HPDE6-E6E7 (cell line): ENCODE measurements around the gene HPCAL1.

Experiments
- DNase-seq: peaks from one replicate; pipeline ENCODE4 v3.0.0; 2011; ENCODE audit warnings: missing footprints; ENCODE audit errors: extremely low spot score

Gene HPCAL1

GRCh38 chr2:10425699-10426098 lies 123.0 kb downstream of the HPCAL1 start:
- no peak for DNase-seq

- no peak for DNase-seq
These were observed 124.3 kb downstream of the HPCAL1 start for GRCh38 chr2:10426726-10427617.

- DNase-seq, result no peak
These were observed 124.9 kb downstream of the HPCAL1 start for GRCh38 chr2:10427618-10427949.

GRCh38 chr2:10428355-10428754 lies 125.7 kb downstream of the HPCAL1 start:
- no peak for DNase-seq

DNA sequence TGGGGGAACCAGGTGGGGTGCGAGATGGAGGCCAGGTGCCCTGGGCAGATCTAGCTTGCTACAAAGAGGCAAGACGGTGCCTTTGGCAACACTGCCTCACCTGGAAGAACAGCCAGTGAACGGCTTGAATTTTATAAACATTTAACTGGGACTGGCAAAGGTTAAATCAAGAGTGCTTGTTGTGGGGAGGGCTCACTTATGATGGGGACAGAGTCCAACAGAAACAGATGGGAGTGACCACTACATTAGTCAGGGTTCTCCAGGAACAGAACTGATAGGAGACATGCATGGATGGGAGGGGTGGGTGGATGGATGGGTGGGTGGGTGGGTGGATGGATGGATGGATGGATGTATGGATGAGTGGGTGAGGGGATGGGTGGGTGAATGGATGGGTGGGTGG lies 126.2 kb downstream of the HPCAL1 start:
- DNase-seq, result no peak

GRCh38 chr2:10430886-10431622 lies 128.3 kb downstream of the HPCAL1 start:
- no peak for DNase-seq

DNA sequence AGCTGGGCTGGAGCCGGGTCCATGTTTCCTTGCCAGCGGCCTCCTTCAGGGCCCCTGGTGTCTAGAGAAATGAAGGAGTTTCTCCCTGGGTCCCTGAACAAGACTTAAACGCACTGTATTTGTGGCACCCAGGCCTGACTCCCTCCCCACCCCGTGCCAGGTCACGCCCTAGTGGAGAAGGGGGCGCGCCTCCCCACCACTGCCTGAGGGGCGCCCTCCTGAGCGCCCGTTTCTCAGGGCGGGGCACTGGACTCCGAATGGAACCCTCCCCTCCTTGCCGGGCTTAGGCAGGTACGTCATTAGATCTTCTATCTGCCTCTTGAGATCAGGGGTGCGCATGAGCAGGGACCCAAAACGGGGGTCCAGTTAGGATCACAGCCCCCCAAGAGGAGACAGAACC lies 129.1 kb downstream of the HPCAL1 start:
- no peak for DNase-seq

GRCh38 chr2:10432311-10433181 lies 129.8 kb downstream of the HPCAL1 start:
- no peak for DNase-seq

DNA sequence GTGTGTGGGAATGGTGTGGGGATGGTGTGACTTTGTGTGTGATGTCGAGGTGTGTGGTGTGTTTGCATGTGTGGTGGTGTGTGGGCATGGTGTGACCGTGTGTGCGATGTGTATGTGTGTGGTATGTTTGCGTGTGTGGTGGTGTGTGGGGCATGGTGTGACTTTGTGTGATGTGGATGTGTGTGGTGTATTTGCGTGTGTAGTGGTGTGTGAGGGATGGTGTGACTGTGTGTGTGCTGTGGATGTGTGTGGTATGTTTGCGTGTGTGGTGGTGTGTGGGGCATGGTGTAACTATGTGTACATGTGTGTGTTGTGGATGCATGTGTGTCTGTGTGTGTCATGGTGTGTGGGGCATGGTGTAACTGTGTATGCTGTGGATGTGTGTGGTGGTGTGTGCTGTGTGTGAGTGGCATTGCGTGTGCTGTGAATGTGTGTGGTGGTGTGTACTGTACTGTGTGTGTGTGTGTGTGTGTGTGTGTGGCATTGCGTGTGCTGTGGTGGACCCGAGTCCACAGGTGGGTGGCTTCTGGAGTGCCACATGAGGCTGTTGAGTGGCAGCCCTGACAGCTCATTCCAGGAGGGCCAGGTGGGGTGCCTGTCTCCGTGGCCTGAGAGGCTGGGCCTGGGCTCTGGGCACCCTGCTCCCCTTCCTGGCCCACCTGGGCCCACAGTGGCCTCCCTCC lies 130.7 kb downstream of the HPCAL1 start:
- no peak for DNase-seq

DNA sequence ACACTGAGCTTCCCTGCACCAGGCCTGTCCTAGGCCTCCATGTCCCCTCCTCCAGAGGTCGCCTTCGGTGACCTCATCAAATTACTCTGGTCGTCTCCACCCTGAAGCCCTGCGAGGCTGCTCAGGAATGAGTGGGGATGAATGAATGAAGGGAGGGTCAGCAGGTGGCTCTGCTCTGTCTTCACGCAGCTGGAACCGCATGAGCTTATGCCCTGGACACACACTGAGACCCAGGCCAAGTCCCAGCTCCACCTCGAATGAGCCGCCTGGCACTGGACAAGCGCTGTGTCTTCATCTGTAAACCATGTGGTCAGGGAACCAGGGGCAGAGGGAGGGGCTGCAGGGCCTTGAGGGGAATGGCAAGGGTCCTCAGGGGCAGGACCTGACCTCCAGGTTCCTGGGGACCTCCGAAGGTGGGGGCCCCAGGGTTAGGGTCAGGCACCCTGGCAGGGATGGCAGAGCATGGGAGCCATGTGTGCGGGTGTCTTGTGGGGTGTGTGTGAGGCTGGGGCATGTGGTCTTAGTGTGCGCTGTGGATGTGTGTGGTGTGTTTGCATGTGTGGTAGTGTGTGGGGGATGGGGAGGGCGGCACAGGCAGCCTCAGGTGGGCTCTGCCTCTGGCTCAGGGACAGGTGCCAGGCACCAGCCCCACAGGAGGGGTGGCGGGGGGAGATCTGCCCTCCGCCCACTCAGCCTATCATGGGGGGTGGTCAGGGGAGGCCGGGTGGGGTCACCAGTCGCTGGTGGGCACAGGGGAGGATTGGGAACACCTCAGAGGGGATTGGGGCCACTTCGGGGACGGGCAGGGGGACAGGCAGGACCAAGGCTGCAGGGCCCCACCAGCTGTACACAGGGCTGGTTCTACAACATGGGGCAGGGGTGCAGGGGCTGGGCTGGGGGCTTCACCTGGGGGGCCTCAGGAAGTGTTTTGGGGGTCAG lies 131.5 kb downstream of the HPCAL1 start:
- no peak for DNase-seq

GRCh38 chr2:10434886-10435819 lies 132.4 kb downstream of the HPCAL1 start:
- peak; percentile 76 for DNase-seq

DNA sequence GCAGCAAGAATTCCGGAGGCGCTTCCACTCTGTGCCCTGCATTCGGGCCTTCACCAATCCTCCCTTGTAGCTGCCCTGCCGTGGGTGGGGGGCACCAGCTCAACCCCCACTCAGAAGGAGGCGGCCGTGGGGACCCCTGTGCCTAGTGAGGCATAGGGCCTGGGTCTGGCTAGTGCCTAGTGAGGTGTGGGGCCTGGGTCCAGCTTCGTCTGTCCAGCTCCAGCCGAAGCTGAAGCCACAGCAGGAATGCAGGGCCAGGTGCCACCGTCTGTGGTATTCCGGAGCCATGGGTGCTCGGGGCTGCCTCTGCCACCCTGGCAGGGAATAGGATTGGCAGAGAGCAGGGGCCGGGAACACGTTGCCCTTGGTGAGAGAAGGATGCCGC lies 133.1 kb downstream of the HPCAL1 start:
- no peak for DNase-seq

- DNase-seq, result no peak
These were observed 133.9 kb downstream of the HPCAL1 start for GRCh38 chr2:10436583-10437110.

GRCh38 chr2:10437806-10438205 lies 135.1 kb downstream of the HPCAL1 start:
- DNase-seq, result no peak

GRCh38 chr2:10438688-10439087 lies 136.0 kb downstream of the HPCAL1 start:
- DNase-seq, result no peak

GRCh38 chr2:10439185-10439879 lies 136.6 kb downstream of the HPCAL1 start:
- DNase-seq, result no peak

GRCh38 chr2:10439971-10440370 lies 137.3 kb downstream of the HPCAL1 start:
- no peak for DNase-seq

DNA sequence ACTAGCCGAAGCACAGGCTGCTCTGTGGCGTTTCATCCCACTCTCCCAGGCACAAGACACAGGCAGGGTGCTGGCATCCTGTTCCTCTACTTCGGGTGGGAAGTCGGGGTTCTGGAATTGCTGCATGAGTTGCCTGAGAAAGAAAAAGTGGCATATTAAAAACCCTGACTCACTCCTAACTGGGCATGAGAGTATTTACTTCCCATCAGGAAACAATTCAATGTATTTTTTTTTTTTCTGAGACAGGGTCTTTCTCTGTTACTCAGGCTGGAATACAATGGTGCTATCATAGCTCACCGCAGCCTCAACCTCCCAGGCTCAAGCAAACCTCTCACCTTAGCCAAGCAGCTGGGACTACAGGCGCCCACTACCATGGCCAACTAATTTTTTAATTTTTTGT lies 138.0 kb downstream of the HPCAL1 start:
- no peak for DNase-seq

DNA sequence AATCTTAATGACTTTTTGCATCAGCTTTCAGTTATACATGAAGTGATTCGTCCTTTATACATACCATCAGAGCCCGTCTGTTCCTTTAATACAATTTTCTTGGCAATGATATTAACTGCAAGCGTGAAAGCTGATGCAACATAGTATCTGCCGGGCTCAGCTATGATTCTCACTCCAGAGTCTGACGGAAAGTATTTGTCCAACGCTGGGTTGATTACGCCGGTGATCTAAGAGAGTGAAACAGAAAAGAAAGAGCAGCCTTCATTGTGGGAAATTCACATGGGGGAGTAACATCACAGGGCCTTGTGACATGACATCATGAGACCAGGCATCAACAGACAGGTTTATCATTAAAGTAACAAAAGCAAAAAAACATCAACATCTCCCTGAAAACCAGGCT lies 139.2 kb downstream of the HPCAL1 start:
- DNase-seq, result no peak
